OCI-LY1 (cell line): Measurements from ENCODE around the gene LGI2.

ENCODE experiments used
- CTCF ChIP-seq: fragments of 200-600 bp; sonication (generic), shearing (Covaris generic); IDR thresholded peaks from 2 replicates; pipeline ENCODE4 v1.5.1; 2017; ENCODE audit warnings: mild to moderate bottlenecking, antibody characterized with exemption, low read length, moderate library complexity, mixed read lengths
- EZH2 ChIP-seq: fragments of 200-600 bp; sonication (generic), shearing (Covaris generic); IDR thresholded peaks from 2 replicates; pipeline ENCODE4 v1.8.0; 2017; ENCODE audit warnings: borderline replicate concordance, mixed run types, mild to moderate bottlenecking, antibody characterized with exemption, low read length, moderate library complexity, mixed read lengths

GRCh38 chr4:25060963-25061340 is 30.2 kb upstream of the LGI2 start:
- TF ChIP-seq CTCF, result no peak
- no peak for TF ChIP-seq EZH2
